ENCODE results near the gene GPR63.

GPR63 gene

DNA sequence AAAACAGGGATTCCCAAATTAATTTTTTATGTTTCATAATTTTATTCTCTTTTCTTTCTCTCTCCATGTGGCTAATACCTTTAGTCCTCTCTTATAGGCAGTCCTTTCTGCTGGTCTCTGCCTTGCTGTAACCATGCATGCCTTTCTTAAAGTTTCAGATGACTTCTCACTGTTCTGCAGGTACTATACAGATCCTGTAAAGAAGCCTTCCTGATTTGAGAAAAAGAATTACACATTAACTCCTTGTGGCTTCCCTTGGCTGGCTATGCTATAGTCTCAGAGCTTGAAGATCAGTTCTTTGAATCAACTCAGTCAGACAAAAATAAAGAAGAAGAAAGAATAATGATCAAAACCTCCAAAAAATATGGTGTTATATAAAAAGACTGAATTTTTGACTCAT, 7.3 kb upstream of the GPR63 start:
- no peak for DNase-seq (ENCODE audit: low read depth in 1 of 2, low spot score in 1 of 2)
- no peak overlapping the region for H3K4me3 ChIP-seq (replicated peaks; ENCODE audit: insufficient read depth, low read length)
- peaks cover under 1% of the 10 kb centered on the region for H3K27me3 ChIP-seq (ENCODE audit: insufficient read depth, poor library complexity, severe bottlenecking)
- TF ChIP-seq, protein P1, sequence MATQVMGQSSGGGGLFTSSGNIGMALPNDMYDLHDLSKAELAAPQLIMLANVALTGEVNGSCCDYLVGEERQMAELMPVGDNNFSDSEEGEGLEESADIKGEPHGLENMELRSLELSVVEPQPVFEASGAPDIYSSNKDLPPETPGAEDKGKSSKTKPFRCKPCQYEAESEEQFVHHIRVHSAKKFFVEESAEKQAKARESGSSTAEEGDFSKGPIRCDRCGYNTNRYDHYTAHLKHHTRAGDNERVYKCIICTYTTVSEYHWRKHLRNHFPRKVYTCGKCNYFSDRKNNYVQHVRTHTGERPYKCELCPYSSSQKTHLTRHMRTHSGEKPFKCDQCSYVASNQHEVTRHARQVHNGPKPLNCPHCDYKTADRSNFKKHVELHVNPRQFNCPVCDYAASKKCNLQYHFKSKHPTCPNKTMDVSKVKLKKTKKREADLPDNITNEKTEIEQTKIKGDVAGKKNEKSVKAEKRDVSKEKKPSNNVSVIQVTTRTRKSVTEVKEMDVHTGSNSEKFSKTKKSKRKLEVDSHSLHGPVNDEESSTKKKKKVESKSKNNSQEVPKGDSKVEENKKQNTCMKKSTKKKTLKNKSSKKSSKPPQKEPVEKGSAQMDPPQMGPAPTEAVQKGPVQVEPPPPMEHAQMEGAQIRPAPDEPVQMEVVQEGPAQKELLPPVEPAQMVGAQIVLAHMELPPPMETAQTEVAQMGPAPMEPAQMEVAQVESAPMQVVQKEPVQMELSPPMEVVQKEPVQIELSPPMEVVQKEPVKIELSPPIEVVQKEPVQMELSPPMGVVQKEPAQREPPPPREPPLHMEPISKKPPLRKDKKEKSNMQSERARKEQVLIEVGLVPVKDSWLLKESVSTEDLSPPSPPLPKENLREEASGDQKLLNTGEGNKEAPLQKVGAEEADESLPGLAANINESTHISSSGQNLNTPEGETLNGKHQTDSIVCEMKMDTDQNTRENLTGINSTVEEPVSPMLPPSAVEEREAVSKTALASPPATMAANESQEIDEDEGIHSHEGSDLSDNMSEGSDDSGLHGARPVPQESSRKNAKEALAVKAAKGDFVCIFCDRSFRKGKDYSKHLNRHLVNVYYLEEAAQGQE (IDR thresholded peaks at IDR 0.05; ENCODE audit: insufficient replicate concordance, low read depth): no peak
- TF ChIP-seq SPI1 (IDR thresholded peaks at IDR 0.05; ENCODE audit: borderline replicate concordance, low read depth) (no peak), GABPA (IDR thresholded peaks at IDR 0.05; ENCODE audit: low read depth) (no peak), POLR2AphosphoS5 (IDR thresholded peaks at IDR 0.05; ENCODE audit: low read depth) (no peak)
- TF ChIP-seq, protein P2, sequence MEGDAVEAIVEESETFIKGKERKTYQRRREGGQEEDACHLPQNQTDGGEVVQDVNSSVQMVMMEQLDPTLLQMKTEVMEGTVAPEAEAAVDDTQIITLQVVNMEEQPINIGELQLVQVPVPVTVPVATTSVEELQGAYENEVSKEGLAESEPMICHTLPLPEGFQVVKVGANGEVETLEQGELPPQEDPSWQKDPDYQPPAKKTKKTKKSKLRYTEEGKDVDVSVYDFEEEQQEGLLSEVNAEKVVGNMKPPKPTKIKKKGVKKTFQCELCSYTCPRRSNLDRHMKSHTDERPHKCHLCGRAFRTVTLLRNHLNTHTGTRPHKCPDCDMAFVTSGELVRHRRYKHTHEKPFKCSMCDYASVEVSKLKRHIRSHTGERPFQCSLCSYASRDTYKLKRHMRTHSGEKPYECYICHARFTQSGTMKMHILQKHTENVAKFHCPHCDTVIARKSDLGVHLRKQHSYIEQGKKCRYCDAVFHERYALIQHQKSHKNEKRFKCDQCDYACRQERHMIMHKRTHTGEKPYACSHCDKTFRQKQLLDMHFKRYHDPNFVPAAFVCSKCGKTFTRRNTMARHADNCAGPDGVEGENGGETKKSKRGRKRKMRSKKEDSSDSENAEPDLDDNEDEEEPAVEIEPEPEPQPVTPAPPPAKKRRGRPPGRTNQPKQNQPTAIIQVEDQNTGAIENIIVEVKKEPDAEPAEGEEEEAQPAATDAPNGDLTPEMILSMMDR (IDR thresholded peaks at IDR 0.05; ENCODE audit: insufficient read depth, low read length): no peak
- no peak overlapping the region for H3K27ac ChIP-seq (replicated peaks)

DNA sequence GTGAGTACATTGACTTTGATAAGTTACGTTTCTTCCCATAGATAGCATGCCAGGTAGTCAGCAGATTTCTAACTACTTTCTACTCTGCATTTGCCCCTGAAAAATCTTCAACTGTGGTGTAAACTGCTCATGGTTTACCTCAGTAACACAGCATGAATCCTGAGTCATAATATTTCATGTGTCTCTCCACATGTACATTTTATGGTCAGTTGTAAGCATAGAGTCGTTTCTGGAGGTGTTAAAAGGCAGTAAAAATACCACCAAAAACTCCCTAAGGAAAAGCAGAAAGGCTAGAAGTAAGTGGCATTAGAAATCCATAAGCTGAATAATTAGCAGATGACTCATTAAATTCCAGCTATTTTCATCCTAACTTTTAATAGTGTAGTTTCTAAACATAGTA, 4.1 kb upstream of the GPR63 start:
- Histone ChIP-seq H3K27ac (replicated peaks) (no peak overlapping the region), H3K4me3 (replicated peaks; ENCODE audit: insufficient read depth, low read length) (no peak overlapping the region), H3K27me3 (ENCODE audit: insufficient read depth, poor library complexity, severe bottlenecking) (peaks cover 10% of the 10 kb centered on the region)
- no peak for DNase-seq (ENCODE audit: low read depth in 1 of 2, low spot score in 1 of 2)
- TF ChIP-seq, protein P1 (IDR thresholded peaks at IDR 0.05; ENCODE audit: insufficient replicate concordance, low read depth): no peak
- TF ChIP-seq, protein P2 (IDR thresholded peaks at IDR 0.05; ENCODE audit: insufficient read depth, low read length): no peak
- TF ChIP-seq SPI1 (IDR thresholded peaks at IDR 0.05; ENCODE audit: borderline replicate concordance, low read depth) (no peak), GABPA (IDR thresholded peaks at IDR 0.05; ENCODE audit: low read depth) (no peak), POLR2AphosphoS5 (IDR thresholded peaks at IDR 0.05; ENCODE audit: low read depth) (no peak)

DNA sequence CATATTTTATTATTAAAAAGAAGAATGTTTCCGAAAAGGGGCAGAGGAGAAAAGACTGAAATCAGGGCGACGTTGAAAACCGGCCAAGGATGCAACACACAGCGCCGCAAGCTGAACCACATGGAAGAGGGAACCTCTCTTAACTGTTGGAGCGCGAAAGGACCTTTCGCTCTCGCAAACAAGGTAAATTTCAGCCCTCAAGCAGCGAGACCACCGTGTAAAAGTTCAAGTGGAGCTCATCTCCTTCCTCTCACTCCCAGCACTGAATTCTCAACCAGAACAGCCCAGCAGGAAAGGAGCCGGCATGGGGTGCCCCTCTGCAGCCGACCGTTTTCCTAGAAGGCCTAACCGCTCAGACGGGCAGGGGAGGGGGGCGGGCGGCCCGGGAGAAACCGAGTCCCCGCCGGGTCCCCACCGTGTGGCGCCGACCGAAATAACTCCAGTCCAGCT, 621 bp downstream of the GPR63 start:
- TF ChIP-seq, protein P2 (IDR thresholded peaks at IDR 0.05; ENCODE audit: insufficient read depth, low read length): no peak
- TF ChIP-seq, protein P1 (IDR thresholded peaks at IDR 0.05; ENCODE audit: insufficient replicate concordance, low read depth): no peak
- TF ChIP-seq POLR2AphosphoS5 (IDR thresholded peaks at IDR 0.05; ENCODE audit: low read depth): no peak
- no peak for TF ChIP-seq GABPA (IDR thresholded peaks at IDR 0.05; ENCODE audit: low read depth)
- no peak for TF ChIP-seq SPI1 (IDR thresholded peaks at IDR 0.05; ENCODE audit: borderline replicate concordance, low read depth)
- peak; percentile 2 to 3 for DNase-seq (ENCODE audit: low read depth in 1 of 2, low spot score in 1 of 2)
- peak overlapping the region; percentile 11; the same call in 1 of the 2 replicates for H3K27ac ChIP-seq (replicated peaks)

More for the DNA sequence above, 621 bp downstream of the GPR63 start:
- H3K27me3 ChIP-seq (ENCODE audit: insufficient read depth, poor library complexity, severe bottlenecking): peaks cover 10% of the 10 kb centered on the region
- peak overlapping the region; percentile 83 for H3K4me3 ChIP-seq (replicated peaks; ENCODE audit: insufficient read depth, low read length)

Data from HL-60 (cell line).